ENCODE measurements around the gene SLC37A1.

The SLC37A1 gene

DNA sequence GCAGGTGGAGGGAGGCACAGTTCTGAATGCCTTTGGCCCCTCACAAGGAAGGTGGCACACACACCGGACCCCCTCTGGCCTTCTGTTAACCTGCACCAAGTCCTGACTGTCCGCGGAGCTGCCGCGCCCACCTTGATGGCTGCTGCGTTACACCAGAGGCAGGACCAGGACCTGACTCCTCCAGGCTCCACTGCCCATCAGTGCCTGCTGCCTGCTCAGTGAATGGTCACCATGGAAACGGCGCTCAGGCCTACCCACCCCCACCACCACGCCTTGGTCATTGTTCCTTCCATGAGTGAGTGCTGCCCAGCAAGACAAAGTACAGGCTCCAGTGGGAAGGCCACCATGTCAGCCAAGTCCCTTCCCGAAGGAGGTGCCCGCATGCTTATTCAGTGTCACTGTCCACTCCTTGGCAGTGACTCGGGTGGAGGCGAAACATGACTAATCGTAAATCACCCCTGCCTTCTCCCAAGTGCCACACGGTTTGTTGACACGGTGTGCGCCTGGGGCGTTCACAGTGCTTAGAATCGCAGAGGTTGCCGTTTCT lies 57.3 kb downstream of the SLC37A1 start:
- no peaks in the 10 kb centered on the region for H3K27me3 ChIP-seq (ENCODE audit: insufficient read depth, poor library complexity, severe bottlenecking)
- no peak overlapping the region for H3K27ac ChIP-seq (replicated peaks)
- no peak for TF ChIP-seq REST (IDR thresholded peaks at IDR 0.05; ENCODE audit: insufficient replicate concordance, low read depth)
- TF ChIP-seq CTCF (IDR thresholded peaks at IDR 0.05; ENCODE audit: insufficient read depth, low read length), result no peak
- no peak for TF ChIP-seq GABPA (IDR thresholded peaks at IDR 0.05; ENCODE audit: low read depth)
- TF ChIP-seq POLR2AphosphoS5 (IDR thresholded peaks at IDR 0.05; ENCODE audit: low read depth), result no peak
- TF ChIP-seq SPI1 (IDR thresholded peaks at IDR 0.05; ENCODE audit: borderline replicate concordance, low read depth), result no peak
- no peak for DNase-seq (ENCODE audit: low read depth in 1 of 2, low spot score in 1 of 2)
- no peak overlapping the region for H3K4me3 ChIP-seq (replicated peaks; ENCODE audit: insufficient read depth, low read length)

DNA sequence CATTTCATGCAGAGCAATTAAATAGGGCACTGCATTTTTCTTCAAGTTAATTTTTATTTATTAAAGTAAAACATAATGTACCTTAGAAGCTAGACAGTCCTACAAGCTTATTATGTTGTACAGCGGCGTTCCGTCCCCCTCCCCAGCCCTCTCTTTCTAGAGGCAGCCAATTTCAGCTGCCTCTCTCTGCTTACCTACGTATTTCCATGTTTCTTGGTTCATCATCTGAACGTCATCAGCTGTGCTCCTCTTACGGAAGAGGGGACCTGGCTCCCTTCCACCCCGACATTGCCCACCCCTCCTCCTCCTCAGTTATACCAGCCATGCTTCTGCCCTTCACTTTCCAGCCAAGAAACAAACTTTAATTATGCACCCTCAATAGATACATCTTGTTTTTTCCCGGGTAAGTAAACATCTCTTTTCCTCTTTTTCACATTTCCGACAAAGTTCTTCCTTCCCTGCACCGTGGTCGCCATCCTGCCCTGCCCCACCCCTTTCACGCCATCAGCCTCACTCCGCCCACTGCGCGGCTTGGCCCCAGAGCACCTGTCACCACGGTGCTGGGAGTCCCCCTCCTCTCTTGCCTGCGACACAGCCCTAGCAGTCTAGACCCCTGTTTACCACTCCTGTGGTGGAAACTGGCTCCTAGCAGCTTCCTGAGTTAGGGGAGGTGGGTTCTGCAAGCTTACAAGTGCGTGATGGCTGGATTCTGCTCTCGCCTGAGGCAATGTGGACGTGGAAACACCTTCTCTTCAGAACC lies 57.9 kb downstream of the SLC37A1 start:
- H3K27me3 ChIP-seq (ENCODE audit: insufficient read depth, poor library complexity, severe bottlenecking), result no peaks in the 10 kb centered on the region
- no peak overlapping the region for H3K4me3 ChIP-seq (replicated peaks; ENCODE audit: insufficient read depth, low read length)
- no peak overlapping the region for H3K27ac ChIP-seq (replicated peaks)
- no peak for TF ChIP-seq GABPA (IDR thresholded peaks at IDR 0.05; ENCODE audit: low read depth)
- no peak for TF ChIP-seq REST (IDR thresholded peaks at IDR 0.05; ENCODE audit: insufficient replicate concordance, low read depth)
- no peak for TF ChIP-seq CTCF (IDR thresholded peaks at IDR 0.05; ENCODE audit: insufficient read depth, low read length)
- TF ChIP-seq POLR2AphosphoS5 (IDR thresholded peaks at IDR 0.05; ENCODE audit: low read depth), result no peak
- TF ChIP-seq SPI1 (IDR thresholded peaks at IDR 0.05; ENCODE audit: borderline replicate concordance, low read depth), result no peak
- no peak for DNase-seq (ENCODE audit: low read depth in 1 of 2, low spot score in 1 of 2)

DNA sequence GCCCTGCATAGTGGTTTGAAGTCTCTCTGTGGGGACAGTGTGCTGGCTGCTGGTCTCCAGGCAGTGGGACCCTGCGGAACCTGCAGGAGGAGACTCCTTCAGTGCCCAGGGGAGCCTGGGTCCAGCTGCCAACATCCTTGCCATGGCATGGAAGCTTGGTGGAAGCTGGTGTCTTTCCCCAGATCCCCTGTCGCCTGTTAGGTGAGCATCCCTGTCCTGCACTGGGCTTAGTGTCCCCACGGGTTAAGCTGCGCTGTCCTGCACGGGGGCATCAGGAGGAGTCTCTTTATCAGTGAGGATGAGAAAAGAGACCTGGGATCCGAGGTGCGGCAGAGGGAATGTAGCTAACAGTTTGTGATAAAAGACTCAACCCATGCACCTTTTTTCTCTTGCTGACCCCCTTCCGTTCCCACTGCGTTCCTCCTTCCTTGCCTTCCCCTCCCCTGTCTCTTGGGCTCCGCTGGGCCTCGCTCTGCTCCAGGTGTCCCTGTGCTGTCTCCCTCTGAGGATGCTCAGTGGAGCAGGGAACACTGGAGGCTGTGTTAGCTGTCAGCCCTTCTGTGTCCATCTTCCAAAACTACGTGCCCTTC lies 59.3 kb downstream of the SLC37A1 start:
- no peak for DNase-seq (ENCODE audit: low read depth in 1 of 2, low spot score in 1 of 2)
- H3K4me3 ChIP-seq (replicated peaks; ENCODE audit: insufficient read depth, low read length), result no peak overlapping the region
- H3K27ac ChIP-seq (replicated peaks), result no peak overlapping the region
- no peak for TF ChIP-seq GABPA (IDR thresholded peaks at IDR 0.05; ENCODE audit: low read depth)
- TF ChIP-seq POLR2AphosphoS5 (IDR thresholded peaks at IDR 0.05; ENCODE audit: low read depth), result no peak
- TF ChIP-seq REST (IDR thresholded peaks at IDR 0.05; ENCODE audit: insufficient replicate concordance, low read depth), result no peak
- no peaks in the 10 kb centered on the region for H3K27me3 ChIP-seq (ENCODE audit: insufficient read depth, poor library complexity, severe bottlenecking)
